Measurements from ENCODE around the gene KCNF1. TPM values are rescaled to one million over a fixed set of nuclear protein-coding genes. Genes with fewer than 3 reads are reported as not detected.

The KCNF1 gene
- total RNA-seq, 2 experiments from 2014 or later: not detected

GRCh38 chr2:10934308-10934978 is 22.7 kb downstream of the KCNF1 start:
- no peak overlapping the region for H3K4me2 ChIP-seq (ENCODE audit: low read length)
- no peaks in the 10 kb centered on the region for H4K20me1 ChIP-seq (ENCODE audit: insufficient read depth, low read length)
- TF ChIP-seq, protein P1, sequence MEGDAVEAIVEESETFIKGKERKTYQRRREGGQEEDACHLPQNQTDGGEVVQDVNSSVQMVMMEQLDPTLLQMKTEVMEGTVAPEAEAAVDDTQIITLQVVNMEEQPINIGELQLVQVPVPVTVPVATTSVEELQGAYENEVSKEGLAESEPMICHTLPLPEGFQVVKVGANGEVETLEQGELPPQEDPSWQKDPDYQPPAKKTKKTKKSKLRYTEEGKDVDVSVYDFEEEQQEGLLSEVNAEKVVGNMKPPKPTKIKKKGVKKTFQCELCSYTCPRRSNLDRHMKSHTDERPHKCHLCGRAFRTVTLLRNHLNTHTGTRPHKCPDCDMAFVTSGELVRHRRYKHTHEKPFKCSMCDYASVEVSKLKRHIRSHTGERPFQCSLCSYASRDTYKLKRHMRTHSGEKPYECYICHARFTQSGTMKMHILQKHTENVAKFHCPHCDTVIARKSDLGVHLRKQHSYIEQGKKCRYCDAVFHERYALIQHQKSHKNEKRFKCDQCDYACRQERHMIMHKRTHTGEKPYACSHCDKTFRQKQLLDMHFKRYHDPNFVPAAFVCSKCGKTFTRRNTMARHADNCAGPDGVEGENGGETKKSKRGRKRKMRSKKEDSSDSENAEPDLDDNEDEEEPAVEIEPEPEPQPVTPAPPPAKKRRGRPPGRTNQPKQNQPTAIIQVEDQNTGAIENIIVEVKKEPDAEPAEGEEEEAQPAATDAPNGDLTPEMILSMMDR (conservative IDR thresholded peaks at IDR 0.05; ENCODE audit: low read length): no peak
- no peak for TF ChIP-seq EZH2phosphoT487 (IDR thresholded peaks at IDR 0.05; ENCODE audit: borderline replicate concordance, low read depth, low read length)
- H3K36me3 ChIP-seq (ENCODE audit: insufficient read depth, low read length): no peaks in the 10 kb centered on the region
- H2AFZ ChIP-seq (ENCODE audit: low read length): no peak overlapping the region
- no peak overlapping the region for H3K27ac ChIP-seq (ENCODE audit: low read depth, low read length, poor library complexity, severe bottlenecking)
- no peak overlapping the region for H3K4me3 ChIP-seq (ENCODE audit: low read depth, low read length, poor library complexity, severe bottlenecking)
- H3K4me1 ChIP-seq (ENCODE audit: insufficient read depth, low read length, poor library complexity, severe bottlenecking): peaks cover 7% of the 10 kb centered on the region
- ChIA-PET POLR2A (no interaction called here), CTCF (ENCODE audit: unreplicated experiment) (no interaction called here)
- no peaks in the 10 kb centered on the region for H3K79me2 ChIP-seq (ENCODE audit: insufficient read depth, low read depth, low read length)
- intact Hi-C loops (cut with micrococcal nuclease; ENCODE audit: unreplicated experiment): no loop called here
- H3K9me2 ChIP-seq (ENCODE audit: insufficient read depth, low read length): no peaks in the 10 kb centered on the region
- no peak for DNase-seq (ENCODE audit: low spot score)
- H3K9me3 ChIP-seq (ENCODE audit: low read length): no peaks in the 10 kb centered on the region
- BruUV-seq (replicated peaks): no TSS peak

DNA sequence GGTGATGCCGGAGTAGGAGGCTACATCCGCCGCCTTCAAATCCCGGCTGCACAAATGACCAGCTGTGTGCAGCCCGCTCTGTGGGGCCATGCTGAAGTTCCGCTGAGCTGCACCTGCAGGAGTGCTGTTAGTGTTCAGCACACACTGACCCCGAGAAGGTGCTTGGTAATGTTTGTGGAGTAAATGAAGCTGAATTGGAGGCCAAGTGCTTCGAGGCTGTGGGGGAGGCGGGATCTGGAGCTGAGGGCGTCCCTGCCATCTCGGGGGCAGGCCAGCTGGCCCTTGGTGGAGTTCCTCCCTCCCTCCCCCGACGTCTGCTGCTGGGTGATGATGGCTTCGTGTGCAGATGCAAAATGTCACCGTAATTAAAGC is 23.2 kb downstream of the KCNF1 start:
- intact Hi-C loops (cut with micrococcal nuclease; ENCODE audit: unreplicated experiment): no loop called here
- Histone ChIP-seq H3K36me3 (ENCODE audit: insufficient read depth, low read length) (no peaks in the 10 kb centered on the region), H4K20me1 (ENCODE audit: insufficient read depth, low read length) (no peaks in the 10 kb centered on the region), H3K79me2 (ENCODE audit: insufficient read depth, low read depth, low read length) (no peaks in the 10 kb centered on the region), H3K9me2 (ENCODE audit: insufficient read depth, low read length) (no peaks in the 10 kb centered on the region), H3K4me1 (ENCODE audit: insufficient read depth, low read length, poor library complexity, severe bottlenecking) (peaks cover 7% of the 10 kb centered on the region), H3K27ac (ENCODE audit: low read depth, low read length, poor library complexity, severe bottlenecking) (no peak overlapping the region), H3K9me3 (ENCODE audit: low read length) (no peaks in the 10 kb centered on the region), H3K4me3 (ENCODE audit: low read depth, low read length, poor library complexity, severe bottlenecking) (no peak overlapping the region), H3K4me2 (ENCODE audit: low read length) (no peak overlapping the region), H2AFZ (ENCODE audit: low read length) (no peak overlapping the region)
- no TSS peak for BruUV-seq (replicated peaks)
- TF ChIP-seq EZH2phosphoT487 (IDR thresholded peaks at IDR 0.05; ENCODE audit: borderline replicate concordance, low read depth, low read length): no peak
- TF ChIP-seq, protein P1 (conservative IDR thresholded peaks at IDR 0.05; ENCODE audit: low read length): no peak
- CTCF ChIA-PET (ENCODE audit: unreplicated experiment): no interaction called here
- POLR2A ChIA-PET: interaction anchor here (0.6 kb wide), 1 partner anchor 50 kb away, joined by 3 read pairs; no protein-coding TSS in a partner anchor
- DNase-seq (ENCODE audit: low spot score): no peak

DNA sequence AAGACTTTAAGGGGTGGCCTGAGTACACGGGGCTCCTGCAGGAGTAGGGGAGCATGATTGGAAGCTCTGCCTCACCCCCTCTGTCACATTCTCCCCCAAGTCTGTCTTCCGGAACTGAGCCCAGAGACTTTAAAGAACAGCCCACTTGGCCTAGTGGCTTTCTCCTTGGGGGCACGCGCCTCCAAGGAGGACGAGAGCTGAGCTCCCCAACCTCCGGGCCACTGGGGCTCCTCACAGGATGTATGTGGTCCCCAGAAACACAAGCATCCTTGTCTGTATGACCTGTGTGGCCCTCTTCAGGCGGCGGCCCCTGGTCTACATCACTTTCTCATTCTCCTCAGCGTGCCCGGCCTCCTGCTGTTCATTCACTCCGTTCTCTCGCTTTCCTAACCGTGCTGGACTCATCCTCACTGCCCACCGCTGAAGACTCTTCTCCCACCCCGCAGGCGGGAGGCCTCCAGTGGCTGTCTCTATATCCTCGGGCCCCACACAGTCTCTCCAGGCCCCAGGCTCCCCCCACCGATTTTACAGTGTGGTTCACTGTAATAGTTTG is 23.7 kb downstream of the KCNF1 start:
- Histone ChIP-seq H3K36me3 (ENCODE audit: insufficient read depth, low read length) (no peaks in the 10 kb centered on the region), H3K4me2 (ENCODE audit: low read length) (no peak overlapping the region), H3K9me2 (ENCODE audit: insufficient read depth, low read length) (no peaks in the 10 kb centered on the region), H3K4me3 (ENCODE audit: low read depth, low read length, poor library complexity, severe bottlenecking) (no peak overlapping the region), H4K20me1 (ENCODE audit: insufficient read depth, low read length) (no peaks in the 10 kb centered on the region), H3K9me3 (ENCODE audit: low read length) (no peaks in the 10 kb centered on the region), H3K27ac (ENCODE audit: low read depth, low read length, poor library complexity, severe bottlenecking) (no peak overlapping the region), H2AFZ (ENCODE audit: low read length) (no peak overlapping the region), H3K4me1 (ENCODE audit: insufficient read depth, low read length, poor library complexity, severe bottlenecking) (peaks cover 7% of the 10 kb centered on the region), H3K79me2 (ENCODE audit: insufficient read depth, low read depth, low read length) (no peaks in the 10 kb centered on the region)
- no TSS peak for BruUV-seq (replicated peaks)
- TF ChIP-seq, protein P1 (conservative IDR thresholded peaks at IDR 0.05; ENCODE audit: low read length): no peak
- TF ChIP-seq EZH2phosphoT487 (IDR thresholded peaks at IDR 0.05; ENCODE audit: borderline replicate concordance, low read depth, low read length): no peak
- no peak for DNase-seq (ENCODE audit: low spot score)
- ChIA-PET CTCF (ENCODE audit: unreplicated experiment) (no interaction called here), POLR2A (interaction anchor here (0.6 kb wide), 1 partner anchor 50 kb away, joined by 3 read pairs; no protein-coding TSS in a partner anchor)
- intact Hi-C loops (cut with micrococcal nuclease; ENCODE audit: unreplicated experiment): no loop called here

All from OCI-LY7 (cell line).